CD4-positive, alpha-beta T cell treated with Interleukin-10 for 1 hour (primary cell): ENCODE data around the gene CRYM.
A peak's percentile ranks its signal among the peaks of the same experiment; 100 is the strongest.
"Not testable (repeated sequence)": the region's sequence is repeated elsewhere in the genome, so short reads cannot be mapped to it uniquely, and the experiment has no call there.

Experiments
- DNase-seq: peaks from one replicate; pipeline ENCODE4 v3.0.0-alpha.2; 2020

Gene CRYM

GRCh38 chr16:21277927-21278706 lies at the start of gene CRYM:
CRYM (minus strand) TSS chr16:21278290; CDS start chr16:21278251, 39 bp downstream.
- peak; percentile 8 for DNase-seq

GRCh38 chr16:21327046-21327445 lies 49.0 kb upstream of the CRYM start:
- no peak for DNase-seq

- DNase-seq: no peak
Observed at GRCh38 chr16:21326459-21326858, 48.4 kb upstream of the CRYM start.

GRCh38 chr16:21324267-21324666 lies 46.2 kb upstream of the CRYM start:
- DNase-seq: no peak

- DNase-seq: not testable (repeated sequence)
Observed at GRCh38 chr16:21322251-21322650, 44.2 kb upstream of the CRYM start.

GRCh38 chr16:21321736-21322135 lies 43.6 kb upstream of the CRYM start:
- no peak for DNase-seq

GRCh38 chr16:21314339-21314738 lies 36.2 kb upstream of the CRYM start:
- no peak for DNase-seq

GRCh38 chr16:21312863-21313372 lies 34.8 kb upstream of the CRYM start:
- not testable (repeated sequence) for DNase-seq

- DNase-seq: not testable (repeated sequence)
Observed at GRCh38 chr16:21312046-21312445, 34.0 kb upstream of the CRYM start.

- DNase-seq: not testable (repeated sequence)
Observed at GRCh38 chr16:21306712-21307111, 28.6 kb upstream of the CRYM start.

- DNase-seq: no peak
Observed at GRCh38 chr16:21302898-21303528, 24.9 kb upstream of the CRYM start.

- DNase-seq: no peak
Observed at GRCh38 chr16:21302454-21302853, 24.4 kb upstream of the CRYM start.

- no peak for DNase-seq
Observed at GRCh38 chr16:21301895-21302291, 23.8 kb upstream of the CRYM start.

GRCh38 chr16:21301168-21301894 lies 23.2 kb upstream of the CRYM start:
- DNase-seq: peak; percentile 10

- DNase-seq: peak; percentile 36
Observed at GRCh38 chr16:21300309-21301167, 22.4 kb upstream of the CRYM start.

GRCh38 chr16:21289789-21290188 lies 11.7 kb upstream of the CRYM start:
- not testable (repeated sequence) for DNase-seq

GRCh38 chr16:21285314-21285713 lies 7.2 kb upstream of the CRYM start:
- no peak for DNase-seq

GRCh38 chr16:21284414-21284813 lies 6.3 kb upstream of the CRYM start:
- no peak for DNase-seq

- no peak for DNase-seq
Observed at GRCh38 chr16:21283521-21284289, 5.6 kb upstream of the CRYM start.

- no peak for DNase-seq
Observed at GRCh38 chr16:21281698-21282389, 3.8 kb upstream of the CRYM start.

GRCh38 chr16:21279501-21279900 lies 1.4 kb upstream of the CRYM start:
- no peak for DNase-seq
